ENCODE results near the gene NEK6. TPM values are rescaled to one million over a fixed set of nuclear protein-coding genes. Genes with fewer than 3 reads are reported as not detected.

The NEK6 gene
- total and polyA plus RNA-seq, 2 of the 8 experiments (the other 6 are each of a cell fraction or from before 2014, with no cell fraction given), result 17.7 to 19.7 TPM

GRCh38 chr9:124300312-124300711 lies 42.6 kb downstream of the NEK6 start (continued):
- TF ChIP-seq CBX5 (IDR thresholded peaks at IDR 0.05; ENCODE audit: low read depth, low read length) (no peak), BACH1 (IDR thresholded peaks at IDR 0.05; ENCODE audit: low read length) (no peak), ATF3 (IDR thresholded peaks at IDR 0.05; ENCODE audit: insufficient read depth, low read depth, low read length) (no peak)

All from H1 (cell line).